SK-N-SH (cell line): ENCODE results near the gene LRRC72. TPM values are rescaled to one million over a fixed set of nuclear protein-coding genes. Genes with fewer than 3 reads are reported as not detected.

Source experiments
- CTCF ChIA-PET: fragments of 300-600, 350-600 bp; formaldehyde crosslinking; extraction: SDS; loops from one replicate; lab custom pipeline; 2021; lab: Yijun Ruan, JAX
- POLR2A ChIA-PET: fragments of 350-600 bp; sonication (Branson Sonifier 250); formaldehyde crosslinking; extraction: SDS; loops from one replicate; lab custom pipeline; 2020; ENCODE audit warnings: antibody characterized with exemption, inconsistent platforms; lab: Yijun Ruan, JAX
- DNase-seq: peaks from one replicate; pipeline ENCODE4 v3.0.0; 2012
- H2AFZ ChIP-seq: fragments of 200-600 bp; sonication (generic); 2 replicates; pipeline ENCODE4 v1.8.1; 2016; ENCODE audit warnings: antibody characterized with exemption, mild to moderate bottlenecking, low read depth
- H3F3A ChIP-seq: fragments of 200-600 bp; sonication (generic); replicated peaks from 2 replicates; pipeline ENCODE3; 2016; ENCODE audit warnings: antibody characterized with exemption, mild to moderate bottlenecking; ENCODE audit not compliant: insufficient read depth
- H3K27ac ChIP-seq, 2 experiments: fragments of 200-500 bp in 1 of 2; fragments of 200-600 bp in 1 of 2; sonication (Bioruptor generic) in 1 of 2; sonication (generic), shearing (Covaris generic) in 1 of 2; 2 replicates each; pipeline versions ENCODE4 v1.5.1 to v1.6.1; 2014 to 2016; ENCODE audit warnings: low read depth in 2 of 2, inconsistent platforms in 1 of 2, low read length in 1 of 2, mild to moderate bottlenecking in 1 of 2, mixed read lengths in 1 of 2
- H3K27me3 ChIP-seq: fragments of 200-600 bp; sonication (generic), shearing (Covaris generic); 2 replicates; pipeline ENCODE4 v1.6.1; 2016; ENCODE audit warnings: mixed run types; ENCODE audit not compliant: insufficient read depth
- H3K36me3 ChIP-seq, 2 experiments: fragments of 200-500 bp in 1 of 2; fragments of 200-600 bp in 1 of 2; sonication (Bioruptor generic) in 1 of 2; sonication (generic) in 1 of 2; replicated peaks in 1 of 2; 2 replicates each; pipeline versions ENCODE3 to v1.5.1; 2014 to 2016; ENCODE audit warnings: low read length in 1 of 2, mild to moderate bottlenecking in 1 of 2; ENCODE audit not compliant: insufficient read depth in 2 of 2, control insufficient read depth in 1 of 2
- H3K4me1 ChIP-seq, 2 experiments: fragments of 200-500 bp in 1 of 2; fragments of 200-600 bp in 1 of 2; sonication (Bioruptor generic) in 1 of 2; sonication (generic), shearing (Covaris generic) in 1 of 2; 2 replicates each; pipeline versions ENCODE4 v1.5.1 to v1.6.1; 2014 to 2016; ENCODE audit warnings: low read depth in 1 of 2, low read length in 1 of 2, mixed run types in 1 of 2; ENCODE audit not compliant: insufficient read depth in 2 of 2, control insufficient read depth in 1 of 2
- H3K4me2 ChIP-seq: fragments of 200-600 bp; sonication (generic), shearing (Covaris generic); 2 replicates; pipeline ENCODE4 v1.6.1; 2017; ENCODE audit warnings: mixed run types
- H3K4me3 ChIP-seq, 2 experiments: fragments of 200-500 bp in 1 of 2; fragments of 200-600 bp in 1 of 2; sonication (Bioruptor generic) in 1 of 2; sonication (generic), shearing (Covaris generic) in 1 of 2; 2 replicates each; pipeline versions ENCODE4 v1.5.1 to v1.8.1; 2014 to 2016; ENCODE audit warnings: low read depth in 2 of 2, inconsistent platforms in 1 of 2, low read length in 1 of 2, mild to moderate bottlenecking in 1 of 2, mixed read lengths in 1 of 2, moderate library complexity in 1 of 2
- H3K79me2 ChIP-seq: fragments of 200-600 bp; sonication (generic); 2 replicates; pipeline ENCODE4 v1.8.1; 2017; ENCODE audit warnings: mild to moderate bottlenecking; ENCODE audit not compliant: insufficient read depth
- H3K9ac ChIP-seq: fragments of 200-600 bp; sonication (generic); 2 replicates; pipeline ENCODE4 v1.6.1; 2017; ENCODE audit warnings: mixed run types
- H3K9me2 ChIP-seq: fragments of 200-600 bp; sonication (generic); 2 replicates; pipeline ENCODE4 v1.6.1; 2017; ENCODE audit warnings: mixed run types
- H3K9me3 ChIP-seq: fragments of 200-600 bp; sonication (generic); 2 replicates; pipeline ENCODE4 v1.6.1; 2017; ENCODE audit warnings: mixed run types, mild to moderate bottlenecking, moderate library complexity
- H4K20me1 ChIP-seq: fragments of 200-600 bp; sonication (generic); 2 replicates; pipeline ENCODE4 v1.6.1; 2017; ENCODE audit warnings: mild to moderate bottlenecking, mixed run types; ENCODE audit not compliant: insufficient read depth
- CHD2 ChIP-seq: fragments of 150-350 bp; IDR thresholded peaks from 2 replicates; pipeline ENCODE4 v1.6.1; 2018; ENCODE audit warnings: low read length; ENCODE audit not compliant: partially characterized antibody
- EP300 ChIP-seq, 2 experiments: IDR thresholded peaks; 2 replicates each; pipeline versions ENCODE4 v1.4.0 to v1.6.1; 2012; ENCODE audit warnings: borderline replicate concordance in 1 of 2, low read depth in 1 of 2, low read length in 1 of 2
- EZH2phosphoT487 ChIP-seq: fragments of 200-600 bp; sonication (generic); IDR thresholded peaks from 2 replicates; pipeline ENCODE4 v1.6.1; 2017; ENCODE audit warnings: low read depth, mixed run types, mild to moderate bottlenecking, antibody characterized with exemption, moderate library complexity, borderline replicate concordance
- GATA2 ChIP-seq: sonication (generic); formaldehyde crosslinking; IDR thresholded peaks from 2 replicates; pipeline ENCODE4 v1.5.0; 2020; ENCODE audit warnings: mild to moderate bottlenecking, missing genetic modification reagents
- JUND ChIP-seq: IDR thresholded peaks from 2 replicates; pipeline ENCODE4 v1.4.0; 2012
- NFIC ChIP-seq: IDR thresholded peaks from 2 replicates; pipeline ENCODE4 v1.4.0; 2012; ENCODE audit warnings: borderline replicate concordance
- PBX3 ChIP-seq: IDR thresholded peaks from 2 replicates; pipeline ENCODE4; 2012
- RCOR1 ChIP-seq: fragments of 150-350 bp; IDR thresholded peaks from 2 replicates; pipeline ENCODE4 v1.6.1; 2017; ENCODE audit warnings: antibody characterized with exemption, low read length
- SIN3A ChIP-seq: IDR thresholded peaks from 2 replicates; pipeline ENCODE4 v1.6.1; 2012; ENCODE audit warnings: low read depth, mild to moderate bottlenecking, low read length, moderate library complexity, borderline replicate concordance
- SMC3 ChIP-seq: IDR thresholded peaks from 2 replicates; pipeline ENCODE4 v1.6.1; 2012; ENCODE audit warnings: low read depth, low read length, improper control_type of control experiment
- TCF12 ChIP-seq: IDR thresholded peaks from 2 replicates; pipeline ENCODE4 v1.4.0; 2012
- TEAD4 ChIP-seq: IDR thresholded peaks from 2 replicates; pipeline ENCODE4 v1.4.0; 2012; ENCODE audit warnings: mild to moderate bottlenecking, borderline replicate concordance; ENCODE audit not compliant: insufficient read depth
- USF2 ChIP-seq: fragments of 150-350 bp; IDR thresholded peaks from 2 replicates; pipeline ENCODE4 v1.6.1; 2017; ENCODE audit warnings: antibody characterized with exemption, low read length, low read depth, borderline replicate concordance
- ZBTB33 ChIP-seq: IDR thresholded peaks from 2 replicates; pipeline ENCODE4 v1.4.0; 2012; ENCODE audit warnings: low read depth, borderline replicate concordance
- WGBS: methylation state at CpG from one replicate; pipeline ENCODE4 v1.1.6; 2017; ENCODE audit warnings: low lambda C conversion rate; 5-methylcytosine and 5-hydroxymethylcytosine counted together
- polyA plus RNA-seq, 3 experiments: library from polyadenylated mRNA; depleted of rRNA; stranded (reverse); fragments of >200 nt; gene quantifications; 2 replicates each; pipeline ENCODE4 v1.2.3, GENCODE V29; 2012
- TF ChIP-seq, protein P1 (sequence below): fragments of 200-600 bp; sonication (generic); IDR thresholded peaks from 2 replicates; pipeline ENCODE4 v1.6.1; 2017; ENCODE audit warnings: antibody characterized with exemption, mild to moderate bottlenecking, moderate library complexity

LRRC72 gene
- polyA plus RNA-seq, 1 of the 3 experiments (the other 2 are of a cell fraction), result not detected

DNA sequence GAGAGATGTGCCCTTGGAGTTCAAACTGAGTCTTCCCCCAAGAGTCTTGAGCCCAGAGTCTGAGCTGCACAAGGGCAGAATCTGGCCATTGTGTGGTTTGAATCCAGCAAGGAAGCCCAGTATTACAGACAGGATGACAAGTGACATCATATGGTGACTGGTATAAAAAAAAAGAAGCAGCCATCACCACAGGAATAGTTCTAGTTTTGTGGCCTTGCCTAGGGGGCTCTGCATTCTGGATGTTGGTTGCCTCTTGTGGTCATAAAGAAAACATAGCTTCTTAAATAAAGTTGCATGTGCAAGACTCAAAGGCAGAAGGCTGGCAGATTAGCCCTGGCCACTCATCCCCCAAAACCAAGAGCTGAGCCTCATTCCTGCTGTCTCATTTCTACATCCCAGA, 16.8 kb upstream of the LRRC72 start:
- H3K36me3 ChIP-seq, result no peaks in the 10 kb centered on the region
- no peak overlapping the region for H3K9ac ChIP-seq
- H3K4me1 ChIP-seq, result no peaks in the 10 kb centered on the region; a peak in 1 of 4 replicates
- TF ChIP-seq TEAD4, result no peak
- TF ChIP-seq RCOR1, result no peak
- TF ChIP-seq CHD2, result no peak
- no peak overlapping the region for H3K27ac ChIP-seq
- H3K27me3 ChIP-seq, result no peaks in the 10 kb centered on the region; the same call in 1 of the 2 replicates
- H4K20me1 ChIP-seq, result no peaks in the 10 kb centered on the region
- POLR2A ChIA-PET, result no interaction called here
- CTCF ChIA-PET, result interaction anchor here (0.6 to 0.7 kb wide), 2 partner anchors 52 to 1371 kb away, joined by 3 read pairs; no protein-coding TSS in a partner anchor
- no peak overlapping the region for H3K4me2 ChIP-seq
- H3K4me3 ChIP-seq, result no peak overlapping the region
- no peaks in the 10 kb centered on the region for H3K9me2 ChIP-seq
- DNase-seq, result no peak
- no peak overlapping the region for H2AFZ ChIP-seq
- H3K79me2 ChIP-seq, result no peaks in the 10 kb centered on the region
- no peaks in the 10 kb centered on the region for H3K9me3 ChIP-seq
- no peaks in the 10 kb centered on the region for H3F3A ChIP-seq

DNA sequence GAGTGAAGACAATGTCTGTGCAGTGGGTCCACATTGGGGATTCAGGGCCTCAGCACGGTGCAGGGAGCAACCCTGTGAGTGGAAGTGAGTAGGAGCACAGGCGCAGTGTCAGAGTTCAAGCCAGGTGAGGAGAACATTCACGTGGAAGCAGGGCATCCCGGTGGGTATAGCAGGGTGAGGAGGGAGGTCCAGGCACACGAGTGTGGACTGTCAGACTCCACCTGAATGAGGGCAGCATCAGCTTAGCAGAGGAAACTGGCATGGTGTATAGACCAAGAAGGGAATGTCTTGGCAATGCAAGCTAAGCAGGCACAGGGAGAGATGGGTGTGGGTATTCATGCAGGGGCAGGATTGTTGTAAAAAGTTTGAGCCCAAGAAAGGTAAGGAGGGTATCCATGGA, 15.3 kb upstream of the LRRC72 start:
- Histone ChIP-seq H4K20me1 (no peaks in the 10 kb centered on the region), H2AFZ (no peak overlapping the region), H3K9me3 (no peaks in the 10 kb centered on the region), H3K27ac (no peak overlapping the region), H3K79me2 (no peaks in the 10 kb centered on the region), H3K4me3 (no peak overlapping the region), H3K9ac (no peak overlapping the region), H3F3A (no peaks in the 10 kb centered on the region), H3K27me3 (no peaks in the 10 kb centered on the region; the same call in 1 of the 2 replicates), H3K4me1 (no peaks in the 10 kb centered on the region; a peak in 1 of 4 replicates), H3K4me2 (no peak overlapping the region), H3K36me3 (no peaks in the 10 kb centered on the region), H3K9me2 (no peaks in the 10 kb centered on the region)
- ChIA-PET CTCF (no interaction called here), POLR2A (no interaction called here)
- no peak for DNase-seq
- 7% methylated on average over 5 of the region's 5 CpGs for WGBS
- TF ChIP-seq PBX3 (no peak), EP300 (IDR thresholded peaks at IDR 0.05; ENCODE audit: borderline replicate concordance in 1 of 2, low read depth in 1 of 2, low read length in 1 of 2) (no peak), ZBTB33 (no peak), USF2 (no peak), JUND (no peak), SMC3 (no peak), GATA2 (no peak), TCF12 (no peak), SIN3A (no peak), EZH2phosphoT487 (no peak), NFIC (no peak)
- TF ChIP-seq, protein P1, sequence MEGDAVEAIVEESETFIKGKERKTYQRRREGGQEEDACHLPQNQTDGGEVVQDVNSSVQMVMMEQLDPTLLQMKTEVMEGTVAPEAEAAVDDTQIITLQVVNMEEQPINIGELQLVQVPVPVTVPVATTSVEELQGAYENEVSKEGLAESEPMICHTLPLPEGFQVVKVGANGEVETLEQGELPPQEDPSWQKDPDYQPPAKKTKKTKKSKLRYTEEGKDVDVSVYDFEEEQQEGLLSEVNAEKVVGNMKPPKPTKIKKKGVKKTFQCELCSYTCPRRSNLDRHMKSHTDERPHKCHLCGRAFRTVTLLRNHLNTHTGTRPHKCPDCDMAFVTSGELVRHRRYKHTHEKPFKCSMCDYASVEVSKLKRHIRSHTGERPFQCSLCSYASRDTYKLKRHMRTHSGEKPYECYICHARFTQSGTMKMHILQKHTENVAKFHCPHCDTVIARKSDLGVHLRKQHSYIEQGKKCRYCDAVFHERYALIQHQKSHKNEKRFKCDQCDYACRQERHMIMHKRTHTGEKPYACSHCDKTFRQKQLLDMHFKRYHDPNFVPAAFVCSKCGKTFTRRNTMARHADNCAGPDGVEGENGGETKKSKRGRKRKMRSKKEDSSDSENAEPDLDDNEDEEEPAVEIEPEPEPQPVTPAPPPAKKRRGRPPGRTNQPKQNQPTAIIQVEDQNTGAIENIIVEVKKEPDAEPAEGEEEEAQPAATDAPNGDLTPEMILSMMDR, result no peak
